Activated CD4-positive, alpha-beta T cell treated with anti-CD3 and anti-CD28 coated beads for 1 hour (primary cell): ENCODE measurements around the gene LRRC34.

Experiments
- DNase-seq: peaks from one replicate; pipeline ENCODE4 v3.0.0-alpha.2; 2020

LRRC34 gene, protein sequence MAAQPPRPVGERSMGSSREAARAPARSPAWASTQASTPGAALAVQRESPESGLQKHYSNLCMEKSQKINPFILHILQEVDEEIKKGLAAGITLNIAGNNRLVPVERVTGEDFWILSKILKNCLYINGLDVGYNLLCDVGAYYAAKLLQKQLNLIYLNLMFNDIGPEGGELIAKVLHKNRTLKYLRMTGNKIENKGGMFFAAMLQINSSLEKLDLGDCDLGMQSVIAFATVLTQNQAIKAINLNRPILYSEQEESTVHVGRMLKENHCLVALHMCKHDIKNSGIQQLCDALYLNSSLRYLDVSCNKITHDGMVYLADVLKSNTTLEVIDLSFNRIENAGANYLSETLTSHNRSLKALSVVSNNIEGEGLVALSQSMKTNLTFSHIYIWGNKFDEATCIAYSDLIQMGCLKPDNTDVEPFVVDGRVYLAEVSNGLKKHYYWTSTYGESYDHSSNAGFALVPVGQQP

DNA sequence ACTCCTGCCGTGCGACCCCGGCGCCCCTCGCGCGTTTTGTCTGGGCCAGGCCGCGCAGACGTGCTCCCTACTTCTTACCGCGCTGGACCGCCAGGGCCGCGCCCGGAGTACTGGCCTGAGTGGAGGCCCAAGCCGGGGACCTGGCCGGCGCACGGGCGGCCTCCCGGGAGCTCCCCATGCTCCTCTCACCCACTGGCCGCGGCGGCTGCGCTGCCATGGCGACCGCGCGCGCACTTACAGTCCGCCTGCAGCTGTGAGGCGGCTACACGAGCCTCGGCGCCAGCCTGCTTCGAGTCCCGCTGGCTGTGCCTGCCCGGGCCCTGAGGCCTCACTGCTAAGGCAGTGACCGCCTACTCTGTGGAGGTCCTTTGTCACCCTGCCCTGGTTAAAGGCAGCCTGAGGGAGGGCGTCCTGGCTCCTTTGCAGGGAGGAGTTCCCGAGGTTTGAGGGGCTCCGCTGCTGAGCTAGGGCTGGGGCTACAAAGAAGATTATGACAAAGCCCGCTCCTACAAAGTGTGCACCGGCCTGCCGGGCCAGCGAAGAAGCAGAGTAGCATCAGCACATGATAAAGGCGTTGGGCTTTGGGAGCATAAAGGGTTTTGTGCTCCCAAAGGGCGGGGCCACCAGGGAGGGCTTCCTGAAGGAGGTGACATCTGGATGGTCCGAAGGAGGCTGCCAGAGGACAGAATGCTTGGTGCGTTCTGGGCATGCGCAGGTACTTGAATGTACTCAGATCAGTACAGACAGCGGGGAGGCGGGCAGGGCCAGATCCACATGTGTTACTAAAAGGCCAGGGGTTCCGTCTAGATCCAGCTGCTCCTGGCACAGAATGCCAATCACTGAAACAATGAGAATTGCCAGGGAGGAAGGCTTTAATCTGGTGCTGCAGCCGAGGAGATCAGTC is at the start of gene LRRC34, which contains the start of gene LRRIQ4:
Gene LRRC34, minus strand, starts transcription at position 573 of the 904 bp plus-strand sequence. Its CDS starts 356 bp downstream, at position 217.
Gene LRRIQ4, plus strand, starts transcription at position 539 of the 904 bp plus-strand sequence. CDS start 9,052 bp downstream, outside the sequence.
- peak; percentile 51 for DNase-seq

- DNase-seq: no peak
Observed at GRCh38 chr3:169861871-169862270, 49.2 kb upstream of the LRRC34 start.

DNA sequence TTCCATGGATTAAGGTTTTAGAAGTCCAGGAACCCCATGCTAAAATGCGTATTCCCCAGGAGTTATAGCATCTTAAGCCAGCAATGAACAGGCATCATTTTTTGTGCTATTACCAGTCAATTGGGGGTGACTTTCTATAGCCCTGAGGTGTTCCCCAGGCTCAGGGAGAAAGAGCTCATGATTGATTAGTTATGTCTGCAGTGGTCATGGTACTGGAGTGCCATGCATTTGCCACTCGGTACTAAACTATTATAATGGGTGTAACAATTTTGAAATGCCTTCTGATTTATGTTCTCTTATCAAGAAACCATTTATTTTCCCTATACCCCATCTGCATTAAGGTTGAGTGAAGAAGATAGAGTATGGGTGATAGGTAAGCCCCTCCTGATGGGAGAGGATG is 45.1 kb upstream of the LRRC34 start:
- no peak for DNase-seq

DNA sequence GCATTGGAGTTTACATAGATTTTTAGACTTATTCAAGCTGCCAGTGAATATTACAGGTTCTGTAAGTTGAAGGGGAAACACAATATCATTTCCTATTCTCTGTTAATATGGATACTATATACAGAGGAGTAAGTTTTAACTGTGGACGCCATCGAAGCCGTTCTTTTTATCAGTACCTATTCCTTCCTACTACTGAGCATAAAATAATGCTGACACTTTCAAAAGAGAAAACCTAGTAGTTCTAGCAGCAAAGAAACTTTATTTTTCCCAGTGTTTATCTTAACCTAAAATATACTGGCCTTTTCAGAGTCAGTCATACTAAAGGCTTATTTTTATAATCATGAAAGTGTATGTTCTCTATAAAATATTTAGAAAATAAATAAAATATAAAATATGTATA is 42.8 kb upstream of the LRRC34 start:
- DNase-seq: no peak

- DNase-seq: no peak
Observed at GRCh38 chr3:169850618-169851017, 37.9 kb upstream of the LRRC34 start.

- no peak for DNase-seq
Observed at GRCh38 chr3:169848741-169849140, 36.0 kb upstream of the LRRC34 start.

- DNase-seq: no peak
Observed at GRCh38 chr3:169847896-169848295, 35.2 kb upstream of the LRRC34 start.

DNA sequence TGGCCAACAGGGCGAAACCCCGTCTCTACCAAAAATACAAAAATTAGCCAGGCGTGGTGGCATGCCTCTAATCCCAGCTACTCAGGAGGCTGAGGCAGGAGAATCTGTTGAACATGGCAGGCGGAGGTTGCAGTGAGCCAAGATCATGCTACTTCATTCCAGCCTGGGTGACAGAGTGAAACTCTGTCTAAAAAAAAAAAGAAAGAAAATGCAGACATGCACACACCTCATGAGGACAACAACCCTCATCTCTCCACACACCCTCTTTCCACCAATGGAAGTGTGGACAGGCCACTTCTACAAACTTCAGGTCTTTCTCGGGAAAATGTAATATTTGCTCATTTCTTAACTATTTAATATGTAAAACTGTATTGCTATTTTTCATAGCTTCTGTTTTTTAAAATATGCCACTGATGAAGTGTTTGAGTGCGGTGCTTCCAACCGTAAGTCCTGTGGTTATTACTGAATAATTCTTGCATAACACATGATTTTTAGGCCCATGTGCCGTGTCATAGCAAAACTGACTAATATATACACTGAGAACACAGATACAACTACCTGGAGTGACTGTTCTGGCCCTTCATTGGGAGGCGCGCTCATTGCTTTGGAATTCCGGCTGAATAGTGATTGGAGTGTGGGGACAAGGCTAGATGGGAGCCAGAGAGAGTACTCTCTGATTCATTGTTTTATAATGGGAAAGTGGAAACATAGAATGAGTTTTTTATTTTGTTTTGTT is 33.9 kb upstream of the LRRC34 start:
- DNase-seq: no peak

GRCh38 chr3:169842960-169843359 is 30.3 kb upstream of the LRRC34 start:
- no peak for DNase-seq

GRCh38 chr3:169841171-169841570 is 28.5 kb upstream of the LRRC34 start:
- DNase-seq: no peak

DNA sequence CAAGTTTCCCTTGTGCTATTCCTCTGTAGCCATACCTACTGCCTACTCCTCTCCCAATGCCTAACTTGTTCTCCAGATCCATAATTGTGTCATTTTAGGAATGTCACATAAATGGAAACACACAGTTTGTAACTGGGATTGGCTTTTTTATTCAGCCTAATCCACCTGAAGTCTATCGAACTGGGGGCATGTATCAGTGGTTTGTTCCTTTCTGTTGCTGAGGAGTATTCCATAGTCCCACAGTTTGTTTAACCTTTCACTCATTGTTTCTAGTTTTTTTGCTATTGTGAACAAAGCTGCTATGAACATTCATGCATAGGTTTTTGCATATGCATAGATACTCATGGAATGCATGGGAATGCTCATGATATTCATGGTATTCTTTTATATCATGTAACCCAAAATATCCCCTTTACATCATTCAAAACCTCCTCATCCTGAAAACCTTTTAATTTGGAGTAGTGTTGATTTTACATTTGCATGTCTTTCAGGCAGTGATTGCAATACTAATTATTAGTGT is 25.9 kb upstream of the LRRC34 start:
- no peak for DNase-seq

- no peak for DNase-seq
Observed at GRCh38 chr3:169836942-169837275, 24.2 kb upstream of the LRRC34 start.

DNA sequence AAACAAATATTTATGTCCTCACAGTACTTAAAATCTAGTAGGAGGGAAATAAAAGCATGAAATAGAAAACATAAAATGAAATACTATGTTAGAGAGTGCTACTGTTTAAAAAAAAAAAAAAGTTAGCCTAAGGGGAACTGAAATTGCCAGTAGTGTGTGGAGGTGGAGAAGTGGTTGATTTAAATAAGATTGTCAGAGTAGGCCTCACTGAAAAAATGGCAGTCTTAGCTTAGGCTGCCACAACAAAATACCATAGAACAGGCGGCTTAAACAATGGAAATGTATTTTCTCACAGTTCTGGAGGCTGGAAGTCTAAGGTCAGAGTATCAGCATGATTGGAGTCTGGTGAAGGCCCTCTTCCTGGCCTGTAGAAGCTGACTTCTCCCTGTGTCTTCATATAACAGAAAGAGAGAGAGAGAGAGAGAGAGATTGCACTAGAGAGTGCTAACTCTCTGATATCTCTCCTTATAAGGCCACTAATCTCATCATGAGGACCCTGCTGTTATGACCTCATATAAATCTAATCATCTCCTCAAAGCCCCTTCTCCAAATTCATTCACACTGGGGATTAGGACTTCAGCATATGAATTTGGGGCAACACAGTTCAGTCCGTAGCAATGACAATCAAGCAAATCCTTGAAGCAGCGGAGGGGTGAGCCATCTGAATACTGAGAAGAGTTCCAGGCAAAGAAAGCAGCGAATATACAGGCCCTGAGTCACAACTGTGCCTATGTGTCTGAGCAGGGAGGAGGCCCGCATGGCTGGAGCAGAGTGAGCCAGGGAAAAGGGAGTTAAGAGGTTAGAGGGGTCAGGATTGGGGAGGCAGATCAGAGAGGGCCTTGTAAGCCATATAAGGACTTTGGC is 23.6 kb upstream of the LRRC34 start:
- no peak for DNase-seq

GRCh38 chr3:169835533-169835932 is 22.8 kb upstream of the LRRC34 start:
- DNase-seq: no peak

DNA sequence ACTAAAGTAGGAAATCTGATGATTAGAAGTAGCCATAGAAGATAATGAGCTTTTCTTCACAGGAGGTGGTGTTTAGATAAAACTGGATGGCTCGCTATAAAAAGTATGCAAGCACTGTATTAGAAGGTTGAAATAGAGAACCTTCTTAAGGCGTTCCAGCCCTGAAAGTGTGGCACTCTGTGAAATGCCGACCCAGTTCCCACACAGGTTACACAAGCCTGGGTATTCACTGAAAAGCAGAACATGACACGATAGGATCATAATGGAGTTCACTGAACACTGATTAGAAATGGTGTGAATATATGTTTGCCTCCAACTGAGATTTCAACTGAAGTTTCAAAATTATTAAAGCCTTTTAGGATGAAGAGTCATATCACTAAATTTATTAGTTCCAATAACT is 15.0 kb upstream of the LRRC34 start:
- no peak for DNase-seq

DNA sequence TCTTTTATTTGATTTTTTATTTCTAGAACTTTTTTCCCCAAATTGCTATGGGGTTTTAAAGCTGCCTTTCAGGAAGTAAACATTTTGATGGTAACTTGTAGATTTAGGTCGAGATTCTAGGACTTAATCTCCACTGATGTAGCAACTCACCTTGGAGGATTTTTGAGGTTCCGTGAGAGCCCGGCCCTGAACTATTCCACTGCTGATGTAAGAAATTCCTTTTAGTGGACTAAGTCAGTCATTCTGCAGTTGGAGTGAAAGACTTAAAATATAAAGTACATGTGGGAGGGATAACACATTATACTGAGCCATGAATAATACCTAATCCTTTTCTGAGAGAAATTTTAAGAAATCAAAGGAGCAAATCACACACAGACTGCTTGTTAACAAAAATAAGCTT is 12.6 kb upstream of the LRRC34 start:
- no peak for DNase-seq

DNA sequence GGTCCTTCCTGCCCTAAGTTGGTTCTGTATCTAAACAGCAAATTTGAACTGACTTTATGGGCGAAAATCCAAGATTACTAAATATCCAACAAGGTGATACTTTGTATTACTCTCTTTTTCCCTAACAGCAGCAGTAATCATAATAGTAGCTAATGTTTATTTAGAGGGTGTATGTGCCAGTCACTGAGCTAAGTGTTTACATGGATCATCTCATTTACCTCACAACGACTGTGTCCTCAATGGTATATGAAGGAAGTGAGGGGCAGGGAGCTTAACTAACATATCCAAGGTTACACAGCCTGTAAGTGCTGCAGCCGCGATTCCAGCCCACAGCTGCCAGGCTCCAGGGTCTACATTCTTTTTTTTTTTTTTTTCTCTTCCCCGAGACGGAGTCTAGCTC is 10.3 kb upstream of the LRRC34 start:
- no peak for DNase-seq

GRCh38 chr3:169822540-169822939 is 9.8 kb upstream of the LRRC34 start:
- no peak for DNase-seq

GRCh38 chr3:169822091-169822490 is 9.4 kb upstream of the LRRC34 start:
- no peak for DNase-seq

DNA sequence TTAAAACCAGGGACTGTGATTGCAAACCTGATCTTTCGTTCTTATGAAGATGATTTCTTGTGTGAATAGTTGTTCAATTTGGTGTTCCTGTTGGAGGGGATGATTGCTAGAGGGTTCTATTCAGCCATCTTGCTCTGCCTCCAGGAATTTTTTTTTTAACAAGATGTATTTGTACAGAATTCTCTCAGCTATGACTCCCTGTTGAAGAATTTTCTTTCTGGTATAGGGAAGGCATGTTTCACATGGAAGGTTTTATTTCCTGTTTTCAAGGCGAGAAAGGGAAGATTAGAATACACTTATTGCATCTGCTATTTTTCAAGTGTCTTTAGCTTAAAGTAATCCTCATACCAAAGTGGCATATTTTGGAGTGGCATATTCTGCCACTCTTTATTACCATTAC is 5.6 kb upstream of the LRRC34 start:
- no peak for DNase-seq

- no peak for DNase-seq
Observed at GRCh38 chr3:169815590-169816150, 3.0 kb upstream of the LRRC34 start.
